Activated naive CD8-positive, alpha-beta T cell treated with anti-CD3 and anti-CD28 coated beads for 36 hours (primary cell): ENCODE results near the gene NCR1. TPM values are rescaled to one million over a fixed set of nuclear protein-coding genes. Genes with fewer than 3 reads are reported as not detected.
"Not testable (repeated sequence)": the region's sequence is repeated elsewhere in the genome, so short reads cannot be mapped to it uniquely, and the experiment has no call there.

Experiments used
- DNase-seq: peaks from one replicate; pipeline ENCODE4 v3.0.0; 2021
- H3K27ac Mint-ChIP-seq: one replicate; pipeline ENCODE4 v1.8.0; 2022; ENCODE audit warnings: mild to moderate bottlenecking, moderate library complexity, mixed read lengths
- H3K27me3 Mint-ChIP-seq: one replicate; pipeline ENCODE4 v1.8.0; 2022; ENCODE audit warnings: mild to moderate bottlenecking, mixed read lengths
- H3K36me3 Mint-ChIP-seq: one replicate; pipeline ENCODE4 v1.8.0; 2021; ENCODE audit warnings: mild to moderate bottlenecking, mixed read lengths
- H3K4me1 Mint-ChIP-seq: one replicate; pipeline ENCODE4 v1.8.0; 2021; ENCODE audit warnings: mixed read lengths
- H3K4me3 Mint-ChIP-seq: one replicate; pipeline ENCODE4 v1.8.0; 2022; ENCODE audit warnings: mild to moderate bottlenecking, moderate library complexity, mixed read lengths
- H3K9me3 Mint-ChIP-seq: one replicate; pipeline ENCODE4 v1.8.0; 2022; ENCODE audit warnings: mixed read lengths
- total RNA-seq, 2 experiments: library from RNA; stranded (reverse); gene quantifications; one replicate each; pipeline ENCODE4 v1.2.3, GENCODE V29; 2021

NCR1 gene
- total RNA-seq, 2 experiments from 2014 or later: 0.43 TPM; not detected in 1

DNA sequence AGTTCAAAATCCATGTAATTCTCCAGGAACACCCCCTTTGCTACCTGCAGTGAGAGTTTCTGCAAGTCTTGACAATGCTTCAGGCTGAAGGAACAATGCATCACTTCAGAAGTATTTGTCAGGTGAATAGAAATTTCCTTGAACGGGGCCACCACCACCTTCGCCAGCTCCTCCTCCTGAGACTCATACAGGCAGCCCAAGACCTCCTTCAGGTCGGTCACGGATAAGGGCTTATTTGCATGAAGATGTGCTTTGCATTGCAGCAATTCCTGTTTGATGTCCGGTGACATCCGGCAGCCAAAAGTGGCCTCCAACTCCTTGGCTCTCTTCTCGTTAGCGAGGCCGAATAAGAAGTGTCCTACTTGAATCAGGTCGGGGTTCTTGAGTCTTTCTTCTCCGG, 33.0 kb downstream of the NCR1 start:
- H3K27ac Mint-ChIP-seq: no peak overlapping the region
- no peaks in the 10 kb centered on the region for H3K9me3 Mint-ChIP-seq
- peaks cover 5% of the 10 kb centered on the region for H3K4me1 Mint-ChIP-seq
- H3K27me3 Mint-ChIP-seq: peaks cover 24% of the 10 kb centered on the region
- DNase-seq: no peak
- no peaks in the 10 kb centered on the region for H3K36me3 Mint-ChIP-seq
- no peak overlapping the region for H3K4me3 Mint-ChIP-seq

DNA sequence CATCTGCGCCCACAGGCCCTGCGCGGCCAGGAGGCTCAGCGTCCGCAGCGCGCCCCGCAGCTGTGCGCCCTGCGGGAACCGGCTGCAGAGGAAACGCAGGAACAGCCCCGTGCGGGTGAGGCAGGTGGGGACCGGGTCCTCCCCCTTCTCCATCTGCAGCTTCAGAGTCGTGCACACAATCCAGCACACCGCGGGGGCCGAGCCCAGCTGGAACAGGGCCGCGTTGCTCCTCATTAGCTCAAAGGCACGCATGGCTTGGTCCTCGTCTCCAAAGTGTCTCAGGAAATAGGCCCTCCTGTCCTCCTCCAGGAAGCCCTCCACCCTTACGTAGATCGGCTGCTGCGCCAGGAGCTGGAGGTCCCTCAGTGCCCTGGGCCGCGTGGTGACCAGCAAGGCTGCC, 33.6 kb downstream of the NCR1 start:
- H3K4me3 Mint-ChIP-seq, H3K36me3 Mint-ChIP-seq, DNase-seq, H3K27ac Mint-ChIP-seq, H3K4me1 Mint-ChIP-seq, H3K9me3 Mint-ChIP-seq: not testable (repeated sequence)
- H3K27me3 Mint-ChIP-seq: peaks cover 24% of the 10 kb centered on the region

DNA sequence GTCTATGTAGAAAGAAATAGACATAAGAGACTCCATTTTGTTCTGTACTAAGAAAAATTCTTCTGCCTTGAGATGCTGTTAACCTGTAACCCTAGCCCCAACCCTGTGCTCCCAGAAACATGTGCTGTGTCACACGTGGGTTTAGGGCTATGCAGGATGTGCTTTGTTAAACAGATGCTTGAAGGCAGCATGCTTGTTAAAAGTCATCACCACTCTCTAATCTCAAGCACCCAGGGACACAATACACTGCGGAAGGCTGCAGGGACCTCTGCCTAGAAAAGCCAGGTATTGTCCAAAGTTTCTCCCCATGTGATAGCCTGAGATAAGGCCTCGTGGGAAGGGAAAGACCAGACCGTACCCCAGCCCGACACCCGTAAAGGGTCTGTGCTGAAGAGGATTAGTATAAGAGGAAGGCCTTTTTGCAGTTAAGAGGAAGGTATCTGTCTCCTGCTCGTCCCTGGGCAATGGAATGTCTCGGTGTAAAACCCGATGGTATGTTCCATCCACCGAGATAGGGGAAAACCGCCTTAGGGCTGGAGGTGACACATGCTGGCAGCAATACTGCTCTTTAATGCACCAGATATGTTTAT, 37.9 kb downstream of the NCR1 start:
- not testable (repeated sequence) for DNase-seq, H3K9me3 Mint-ChIP-seq, H3K4me1 Mint-ChIP-seq, H3K36me3 Mint-ChIP-seq, H3K4me3 Mint-ChIP-seq, H3K27me3 Mint-ChIP-seq, H3K27ac Mint-ChIP-seq

DNA sequence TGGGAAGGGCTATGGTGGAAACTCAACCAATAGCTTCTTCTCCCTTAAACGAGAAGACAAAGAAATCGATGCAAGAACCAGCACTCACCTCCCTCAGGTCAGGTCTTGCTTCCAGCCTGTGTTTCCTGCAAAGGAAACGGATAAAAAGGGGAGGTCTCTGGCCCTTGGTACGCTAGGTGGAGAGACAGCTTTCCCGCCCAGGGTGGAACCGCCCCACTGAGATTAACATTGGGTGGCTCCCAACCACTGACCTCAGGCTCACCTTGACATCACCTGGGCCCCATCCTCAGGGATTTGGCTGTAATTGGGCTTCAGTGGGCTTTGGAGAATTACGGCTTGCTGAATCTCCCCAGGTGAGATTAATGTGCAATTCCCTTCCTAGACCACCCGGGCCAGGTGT, 41.4 kb downstream of the NCR1 start, which contains the start of gene NLRP7:
Gene NLRP7 (minus strand): TSS at position 150 of the 400 bp plus-strand sequence.
- Mint-ChIP-seq H3K9me3 (no peaks in the 10 kb centered on the region), H3K27ac (no peak within 1 kb of the TSS), H3K4me1 (no peaks in the 10 kb centered on the region), H3K4me3 (no peak within 1 kb of the TSS), H3K36me3 (no peaks in the 10 kb centered on the region), H3K27me3 (no peaks in the 10 kb centered on the region)
- DNase-seq: no peak

DNA sequence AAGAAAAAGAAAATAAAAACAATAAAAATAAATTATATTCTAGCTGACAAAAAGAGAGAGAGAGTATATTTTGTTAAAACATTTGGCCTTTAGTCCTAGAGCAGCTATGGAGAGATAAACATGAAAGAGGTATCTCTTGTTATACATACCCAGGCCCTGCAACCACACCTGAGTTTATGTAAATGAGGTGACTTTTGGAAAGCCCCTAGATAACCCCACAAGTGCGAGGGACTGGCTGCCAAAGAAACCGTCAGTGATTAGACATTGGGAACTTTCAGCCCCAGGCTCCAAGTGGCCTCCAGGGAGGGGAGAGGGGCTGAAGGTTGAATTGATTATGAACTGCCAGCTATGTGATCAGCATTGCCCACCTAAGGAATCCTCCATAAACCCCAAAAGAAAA, 43.5 kb downstream of the NCR1 start:
- no peak for DNase-seq
- H3K4me3 Mint-ChIP-seq: no peak overlapping the region
- no peaks in the 10 kb centered on the region for H3K36me3 Mint-ChIP-seq
- H3K27me3 Mint-ChIP-seq: no peaks in the 10 kb centered on the region
- no peaks in the 10 kb centered on the region for H3K4me1 Mint-ChIP-seq
- H3K9me3 Mint-ChIP-seq: no peaks in the 10 kb centered on the region
- no peak overlapping the region for H3K27ac Mint-ChIP-seq

DNA sequence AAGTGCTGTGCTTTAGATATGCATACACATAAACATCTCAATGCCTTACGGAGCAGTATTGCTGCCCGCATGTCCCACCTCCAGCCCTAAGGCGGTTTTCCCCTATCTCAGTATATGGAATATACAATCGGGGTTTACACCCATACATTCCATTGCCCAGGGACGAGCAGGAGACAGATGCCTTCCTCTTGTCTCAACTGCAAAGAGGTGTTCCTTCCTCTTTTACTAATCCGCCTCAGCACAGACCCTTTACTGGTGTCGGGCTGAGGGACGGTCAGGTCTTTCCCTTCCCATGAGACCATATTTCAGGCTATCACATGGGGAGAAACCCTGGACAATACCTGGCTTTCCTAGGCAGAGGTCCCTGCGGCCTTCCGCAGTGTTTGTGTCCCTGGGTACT, 44.6 kb downstream of the NCR1 start:
- not testable (repeated sequence) for H3K4me3 Mint-ChIP-seq, H3K4me1 Mint-ChIP-seq, DNase-seq, H3K27me3 Mint-ChIP-seq, H3K36me3 Mint-ChIP-seq, H3K9me3 Mint-ChIP-seq, H3K27ac Mint-ChIP-seq

DNA sequence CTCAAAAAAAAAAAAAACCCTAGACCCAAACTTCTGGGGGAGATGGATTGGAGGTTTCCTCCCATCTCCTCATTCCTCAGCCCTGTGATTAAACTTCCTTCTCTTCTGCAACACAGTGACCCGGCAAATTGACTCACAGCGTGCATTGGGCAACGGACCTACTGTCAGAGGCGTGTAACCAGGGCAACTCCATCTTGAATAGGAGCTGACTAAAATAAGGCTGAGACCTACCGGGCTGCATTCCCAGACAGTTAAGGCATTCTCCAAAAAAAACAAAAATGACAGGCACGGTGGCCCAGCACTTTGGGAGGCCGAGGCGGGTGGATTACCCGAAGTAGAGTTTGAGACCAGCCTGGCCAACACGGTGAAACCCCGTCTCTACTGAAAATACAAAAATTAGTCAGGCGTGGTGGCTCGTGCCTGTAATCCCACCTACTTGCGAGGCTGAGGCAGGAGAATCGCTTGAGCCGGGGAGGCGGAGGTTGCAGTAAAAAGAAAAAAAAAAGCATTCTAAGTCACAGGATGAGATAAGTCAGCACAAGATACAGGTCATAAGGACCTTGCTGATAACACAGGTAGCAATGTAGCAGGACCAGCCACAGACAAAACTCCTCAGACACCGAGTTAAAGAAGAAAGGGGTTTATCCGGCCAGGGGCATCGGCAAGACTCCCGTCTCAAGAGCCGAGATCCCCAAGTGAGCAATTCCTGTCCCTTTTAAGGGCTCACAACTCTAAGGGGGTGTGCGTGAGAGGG, 46.8 kb downstream of the NCR1 start:
- Mint-ChIP-seq H3K27ac (no peak overlapping the region), H3K4me3 (no peak overlapping the region), H3K36me3 (no peaks in the 10 kb centered on the region), H3K4me1 (no peaks in the 10 kb centered on the region), H3K27me3 (peaks cover 11% of the 10 kb centered on the region), H3K9me3 (no peaks in the 10 kb centered on the region)
- no peak for DNase-seq

DNA sequence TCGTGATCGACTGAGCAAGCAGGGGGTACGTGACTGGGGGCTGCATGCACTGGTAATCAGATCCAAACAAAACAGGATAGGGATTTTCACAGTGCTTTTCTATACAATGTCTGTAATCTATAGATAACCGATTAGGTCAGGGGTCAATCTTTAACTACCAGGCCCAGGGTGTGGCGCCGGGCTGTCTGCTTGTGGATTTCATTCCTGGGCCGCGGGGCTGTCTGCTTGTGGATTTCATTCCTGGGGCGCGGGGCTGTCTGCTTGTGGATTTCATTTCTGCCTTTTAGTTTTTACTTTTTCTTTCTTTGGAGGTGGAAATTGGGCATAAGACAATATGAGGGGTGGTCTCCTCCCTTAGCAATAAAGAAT, 47.4 kb downstream of the NCR1 start:
- peaks cover 16% of the 10 kb centered on the region for H3K27me3 Mint-ChIP-seq
- H3K27ac Mint-ChIP-seq, H3K9me3 Mint-ChIP-seq, H3K4me3 Mint-ChIP-seq, DNase-seq, H3K36me3 Mint-ChIP-seq, H3K4me1 Mint-ChIP-seq: not testable (repeated sequence)

DNA sequence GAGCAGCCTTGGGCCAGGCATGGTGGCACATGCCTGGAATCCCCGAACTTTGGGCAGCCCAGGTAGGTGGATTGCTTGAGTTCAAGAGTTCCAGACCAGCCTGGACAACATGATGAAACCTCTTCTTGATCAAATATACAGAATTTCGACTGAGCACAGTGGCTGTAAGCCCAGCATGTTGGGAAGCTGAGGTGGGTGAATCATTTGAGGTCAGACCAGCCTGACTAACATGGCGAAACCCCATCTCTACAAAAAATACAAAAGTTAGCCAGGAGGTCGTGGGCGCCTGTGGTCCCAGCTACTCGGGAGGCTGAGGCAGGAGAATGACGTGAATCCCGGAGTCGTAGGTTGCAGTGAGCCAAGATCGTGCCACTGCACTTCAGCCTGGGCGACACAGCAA, 49.4 kb downstream of the NCR1 start:
- Mint-ChIP-seq H3K4me3 (no peak overlapping the region), H3K27me3 (peaks cover 25% of the 10 kb centered on the region), H3K4me1 (peaks cover 6% of the 10 kb centered on the region), H3K27ac (no peak overlapping the region), H3K9me3 (no peaks in the 10 kb centered on the region), H3K36me3 (no peaks in the 10 kb centered on the region)
- no peak for DNase-seq

DNA sequence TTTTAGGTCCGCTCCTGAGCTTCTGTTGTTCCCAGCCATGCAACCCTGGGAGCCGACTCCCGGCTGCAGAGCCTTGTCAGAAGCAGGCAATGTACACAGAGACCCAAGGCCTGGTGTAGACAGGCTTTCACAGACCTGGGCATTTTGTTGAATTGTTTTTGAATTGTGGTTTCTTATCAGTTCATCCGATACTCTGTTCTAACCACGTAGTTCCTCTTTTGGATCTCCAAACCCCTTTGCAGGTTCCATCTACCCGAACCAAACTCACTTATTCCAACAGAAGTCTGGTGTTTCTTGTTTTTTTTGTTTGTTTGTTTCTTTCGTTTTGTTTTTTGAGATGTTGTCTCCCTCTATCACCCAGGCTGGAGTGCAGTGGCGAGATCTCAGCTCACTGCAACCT, 53.9 kb downstream of the NCR1 start:
- Mint-ChIP-seq H3K9me3 (no peaks in the 10 kb centered on the region), H3K27ac (no peak overlapping the region), H3K4me3 (no peak overlapping the region), H3K4me1 (peaks cover 6% of the 10 kb centered on the region), H3K36me3 (no peaks in the 10 kb centered on the region), H3K27me3 (peaks cover 28% of the 10 kb centered on the region)
- DNase-seq: no peak

Other genes starting within 250 kb of the NCR1 start
- gene LILRB4, start 243.2 kb upstream of the NCR1 start, total RNA-seq: not detected
- gene KIR3DL3, start 181.7 kb upstream of the NCR1 start, total RNA-seq: not detected
- not detected for gene KIR2DL3, start 167.6 kb upstream of the NCR1 start, total RNA-seq
- not detected for gene KIR2DL1, start 136.4 kb upstream of the NCR1 start, total RNA-seq
- gene KIR2DL4, start 102.5 kb upstream of the NCR1 start, total RNA-seq: not detected
- not detected for gene KIR3DL1, start 89.7 kb upstream of the NCR1 start, total RNA-seq
- under 1 TPM in 1 of 2 experiments, not detected in 1; 0.14 TPM for gene KIR2DS4, start 73.5 kb upstream of the NCR1 start, total RNA-seq
- gene KIR3DL2, start 55.7 kb upstream of the NCR1 start, total RNA-seq: under 1 TPM in 1 of 2 experiments, not detected in 1; 0.18 TPM
- not detected for gene FCAR, start 31.9 kb upstream of the NCR1 start, total RNA-seq
- not detected for gene NLRP7, start 41.4 kb downstream of the NCR1 start, total RNA-seq
- 10 to 100 TPM; 19.9 to 20.8 TPM for gene NLRP2, start 60.2 kb downstream of the NCR1 start, total RNA-seq
- gene GP6, start 132.1 kb downstream of the NCR1 start, total RNA-seq: not detected
- gene RDH13, start 157.0 kb downstream of the NCR1 start, total RNA-seq: 10 to 100 TPM; 21.7 to 24.0 TPM
- 1 to 10 TPM; 1.3 to 1.5 TPM for gene EPS8L1, start 169.7 kb downstream of the NCR1 start, total RNA-seq
- 10 to 100 TPM; 67.2 to 73.5 TPM for gene PPP1R12C, start 211.5 kb downstream of the NCR1 start, total RNA-seq
- not detected for gene TNNT1, start 243.1 kb downstream of the NCR1 start, total RNA-seq